Measurements from ENCODE around the gene RTL1.

DNA sequence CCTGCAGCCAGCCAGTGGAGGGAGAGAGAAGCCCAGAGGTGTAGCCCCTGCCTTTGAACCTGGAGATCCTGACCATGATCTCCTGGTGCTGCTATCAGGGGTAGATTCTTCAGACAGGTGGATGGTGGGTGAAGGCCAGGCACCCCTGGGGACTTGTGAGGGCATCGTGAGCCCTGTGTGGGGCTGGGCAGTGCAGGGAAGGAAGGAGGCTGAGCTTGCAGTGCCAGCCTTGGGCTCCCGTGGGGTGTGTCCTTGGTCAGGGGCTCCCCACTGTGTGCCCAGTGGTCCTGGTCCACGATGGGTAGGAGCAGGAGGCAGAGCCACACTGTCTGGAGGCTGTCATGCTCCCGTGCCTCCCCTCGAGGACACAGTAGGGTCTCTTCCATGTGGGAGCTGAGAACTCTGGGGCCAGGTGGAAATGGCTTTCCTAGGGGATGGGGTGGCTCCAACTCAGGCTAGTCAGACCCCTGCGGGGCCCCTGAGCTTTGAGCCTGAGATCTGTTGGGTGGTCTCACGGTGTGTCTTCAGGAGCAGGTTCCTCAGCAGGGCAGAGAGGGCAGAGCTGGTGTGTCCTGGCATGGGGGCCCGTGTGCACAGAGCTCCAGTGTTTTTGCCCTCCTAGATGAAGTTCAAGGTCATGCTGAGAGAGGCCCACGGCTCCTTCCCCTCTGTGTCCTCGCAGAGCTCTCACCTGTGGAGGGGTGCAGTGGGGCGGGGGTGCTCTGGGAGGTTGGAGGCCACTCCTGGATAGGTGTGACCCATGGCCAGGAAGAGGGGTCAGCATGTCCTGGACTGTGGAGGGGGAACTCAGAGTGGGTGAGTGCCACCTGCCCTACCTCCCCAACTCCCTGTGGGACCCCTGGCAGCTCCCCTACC, 25.0 kb downstream of the RTL1 start:
- TF ChIP-seq YY1 (IDR thresholded peaks at IDR 0.05; ENCODE audit: low read depth) (no peak), EGR1 (IDR thresholded peaks at IDR 0.05) (no peak), TAF1 (IDR thresholded peaks at IDR 0.05; ENCODE audit: low read depth) (no peak), EP300 (IDR thresholded peaks at IDR 0.05; ENCODE audit: borderline replicate concordance) (no peak)
- TF ChIP-seq, protein P1, sequence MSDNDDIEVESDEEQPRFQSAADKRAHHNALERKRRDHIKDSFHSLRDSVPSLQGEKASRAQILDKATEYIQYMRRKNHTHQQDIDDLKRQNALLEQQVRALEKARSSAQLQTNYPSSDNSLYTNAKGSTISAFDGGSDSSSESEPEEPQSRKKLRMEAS (IDR thresholded peaks at IDR 0.05), result no peak

Data from Ishikawa (cell line).